A172 (cell line): ENCODE measurements around the gene CRYBB3. TPM values are rescaled to one million over a fixed set of nuclear protein-coding genes. Genes with fewer than 3 reads are reported as not detected.

Experiments
- total RNA-seq: library from RNA; depleted of rRNA; stranded (reverse); fragments of >200 nt; shearing (Covaris generic); gene quantifications from 2 replicates; pipeline ENCODE4 v1.2.3, GENCODE V29; 2014; rRNA removed

Gene CRYBB3
- total RNA-seq, 1 experiment from 2014 or later, result not detected

Other genes with a start within 250 kb of the CRYBB3 start
- gene KIAA1671, start 247.1 kb upstream of the CRYBB3 start, total RNA-seq, result 6.1 and 7.4 TPM in 2 replicates
- gene CRYBB2, start 19.8 kb downstream of the CRYBB3 start, total RNA-seq, result not detected in 2 replicates